Measurements from ENCODE around the gene FGF19. TPM values are rescaled to one million over a fixed set of nuclear protein-coding genes. Genes with fewer than 3 reads are reported as not detected.

The FGF19 gene
- total RNA-seq, 6 donors from 2014 or later, result 0.23 to 0.24 TPM; not detected in 4

DNA sequence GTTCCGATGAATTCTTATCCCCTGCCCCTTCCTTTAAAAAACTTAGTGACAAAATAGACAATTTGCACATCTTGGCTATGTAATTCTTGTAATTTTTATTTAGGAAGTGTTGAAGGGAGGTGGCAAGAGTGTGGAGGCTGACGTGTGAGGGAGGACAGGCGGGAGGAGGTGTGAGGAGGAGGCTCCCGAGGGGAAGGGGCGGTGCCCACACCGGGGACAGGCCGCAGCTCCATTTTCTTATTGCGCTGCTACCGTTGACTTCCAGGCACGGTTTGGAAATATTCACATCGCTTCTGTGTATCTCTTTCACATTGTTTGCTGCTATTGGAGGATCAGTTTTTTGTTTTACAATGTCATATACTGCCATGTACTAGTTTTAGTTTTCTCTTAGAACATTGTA is 50.8 kb downstream of the FGF19 start:
- Histone ChIP-seq H3K36me3 (peaks cover 0 to 66% (median 42%) of the 10 kb centered on the region in 4 donors), H3K27me3 (no peaks in the 10 kb centered on the region), H3K4me1 (peaks cover 0 to 10% (median under 1%) of the 10 kb centered on the region in 4 donors), H3K27ac (no peak overlapping the region), H3K9me3 (no peaks in the 10 kb centered on the region), H3K4me3 (no peak overlapping the region)
- 78% methylated on average over 11 of the region's 11 CpGs for WGBS, 2 donors
- no peak for ATAC-seq (ENCODE audit: low FRiP score in 2 of 2)
- no peak for DNase-seq
- TF ChIP-seq CTCF (IDR thresholded peaks at IDR 0.05), result no peak
- TF ChIP-seq EP300 (IDR thresholded peaks at IDR 0.05), result no peak
- TF ChIP-seq POLR2AphosphoS5 (IDR thresholded peaks at IDR 0.05), result no peak
- no peak for TF ChIP-seq POLR2A (IDR thresholded peaks at IDR 0.05)

DNA sequence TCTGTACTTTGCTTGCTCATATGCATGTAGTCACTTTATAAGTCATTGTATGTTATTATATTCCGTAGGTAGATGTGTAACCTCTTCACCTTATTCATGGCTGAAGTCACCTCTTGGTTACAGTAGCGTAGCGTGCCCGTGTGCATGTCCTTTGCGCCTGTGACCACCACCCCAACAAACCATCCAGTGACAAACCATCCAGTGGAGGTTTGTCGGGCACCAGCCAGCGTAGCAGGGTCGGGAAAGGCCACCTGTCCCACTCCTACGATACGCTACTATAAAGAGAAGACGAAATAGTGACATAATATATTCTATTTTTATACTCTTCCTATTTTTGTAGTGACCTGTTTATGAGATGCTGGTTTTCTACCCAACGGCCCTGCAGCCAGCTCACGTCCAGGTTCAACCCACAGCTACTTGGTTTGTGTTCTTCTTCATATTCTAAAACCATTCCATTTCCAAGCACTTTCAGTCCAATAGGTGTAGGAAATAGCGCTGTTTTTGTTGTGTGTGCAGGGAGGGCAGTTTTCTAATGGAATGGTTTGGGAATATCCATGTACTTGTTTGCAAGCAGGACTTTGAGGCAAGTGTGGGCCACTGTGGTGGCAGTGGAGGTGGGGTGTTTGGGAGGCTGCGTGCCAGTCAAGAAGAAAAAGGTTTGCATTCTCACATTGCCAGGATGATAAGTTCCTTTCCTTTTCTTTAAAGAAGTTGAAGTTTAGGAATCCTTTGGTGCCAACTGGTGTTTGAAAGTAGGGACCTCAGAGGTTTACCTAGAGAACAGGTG is 51.8 kb downstream of the FGF19 start:
- peaks cover 0 to 72% (median 42%) of the 10 kb centered on the region in 4 donors for H3K36me3 ChIP-seq

GRCh38 chr11:69650832-69651344 is 52.9 kb downstream of the FGF19 start:
- DNase-seq (no peak), ATAC-seq (ENCODE audit: low FRiP score in 2 of 2) (no peak)
- H3K4me1 ChIP-seq, result peaks cover 0 to 15% (median 0%) of the 10 kb centered on the region in 4 donors
- 87 to 91% methylated on average over 18 to 19 of the region's 23 CpGs for WGBS, 2 donors
- no peak overlapping the region for H3K4me3 ChIP-seq
- TF ChIP-seq POLR2AphosphoS5 (IDR thresholded peaks at IDR 0.05) (no peak), POLR2A (IDR thresholded peaks at IDR 0.05) (no peak), EP300 (IDR thresholded peaks at IDR 0.05) (no peak), CTCF (IDR thresholded peaks at IDR 0.05) (no peak)
- no peaks in the 10 kb centered on the region for H3K9me3 ChIP-seq
- peak overlapping the region in 1 of 4 donors; percentile 18 for H3K27ac ChIP-seq
- peaks cover 0 to 72% (median 42%) of the 10 kb centered on the region in 4 donors for H3K36me3 ChIP-seq
- H3K27me3 ChIP-seq, result no peaks in the 10 kb centered on the region

More for the DNA sequence above, 51.8 kb downstream of the FGF19 start:
- 89 to 91% methylated on average over 15 of the region's 15 CpGs for WGBS, 2 donors
- TF ChIP-seq POLR2AphosphoS5 (IDR thresholded peaks at IDR 0.05), result no peak
- TF ChIP-seq EP300 (IDR thresholded peaks at IDR 0.05), result no peak
- no peak for TF ChIP-seq CTCF (IDR thresholded peaks at IDR 0.05)
- no peak for TF ChIP-seq POLR2A (IDR thresholded peaks at IDR 0.05)
- ATAC-seq (ENCODE audit: low FRiP score in 2 of 2), result no peak
- H3K27me3 ChIP-seq, result no peaks in the 10 kb centered on the region
- H3K4me3 ChIP-seq, result no peak overlapping the region
- no peaks in the 10 kb centered on the region for H3K9me3 ChIP-seq
- H3K4me1 ChIP-seq, result peaks cover 0 to 10% (median 0%) of the 10 kb centered on the region in 4 donors
- H3K27ac ChIP-seq, result no peak overlapping the region
- DNase-seq, result no peak

- DNase-seq (no peak), ATAC-seq (ENCODE audit: low FRiP score in 2 of 2) (peak in 1 of 2 donors; percentile 2)
- peaks cover 0 to 17% (median under 1%) of the 10 kb centered on the region in 4 donors for H3K4me1 ChIP-seq
- peaks cover 0 to 72% (median 42%) of the 10 kb centered on the region in 4 donors for H3K36me3 ChIP-seq
- H3K4me3 ChIP-seq, result no peak overlapping the region
- no peaks in the 10 kb centered on the region for H3K9me3 ChIP-seq
- no peak overlapping the region for H3K27ac ChIP-seq
- WGBS, 2 donors, result 71 to 79% methylated on average over 16 to 21 of the region's 24 CpGs
- TF ChIP-seq CTCF (IDR thresholded peaks at IDR 0.05) (no peak), POLR2AphosphoS5 (IDR thresholded peaks at IDR 0.05) (no peak), EP300 (IDR thresholded peaks at IDR 0.05) (no peak), POLR2A (IDR thresholded peaks at IDR 0.05) (no peak)
- H3K27me3 ChIP-seq, result no peaks in the 10 kb centered on the region
These were observed 53.6 kb downstream of the FGF19 start for GRCh38 chr11:69650081-69650831.
